Osteoblast (primary cell): Measurements from ENCODE around the gene PAPOLA. TPM values are rescaled to one million over a fixed set of nuclear protein-coding genes. Genes with fewer than 3 reads are reported as not detected.
A peak's percentile ranks its signal among the peaks of the same experiment; 100 is the strongest.

Source experiments
- DNase-seq: peaks from one replicate; pipeline ENCODE4 v3.0.0; 2011; ENCODE audit warnings: low spot score, mixed read lengths; ENCODE audit not compliant: insufficient read length; ENCODE audit errors: missing footprints
- H2AFZ ChIP-seq: 2 replicates; pipeline ENCODE4 v1.6.0; 2011; ENCODE audit warnings: mild to moderate bottlenecking, low read length
- H3K27ac ChIP-seq: 2 replicates; pipeline ENCODE4 v1.5.1; 2011; ENCODE audit warnings: mild to moderate bottlenecking, low read depth, low read length, moderate library complexity
- H3K27me3 ChIP-seq: 2 replicates; pipeline ENCODE4 v1.6.0; 2012; ENCODE audit warnings: mild to moderate bottlenecking, control low read depth, inconsistent platforms, low read length, moderate library complexity; ENCODE audit not compliant: insufficient read depth
- H3K36me3 ChIP-seq: 2 replicates; pipeline ENCODE4 v1.5.1; 2011; ENCODE audit warnings: mild to moderate bottlenecking, low read length, control low read depth, moderate library complexity; ENCODE audit not compliant: insufficient read depth
- H3K4me1 ChIP-seq: 2 replicates; pipeline ENCODE4 v1.5.1; 2011; ENCODE audit warnings: mild to moderate bottlenecking, low read length, control low read depth, moderate library complexity; ENCODE audit not compliant: insufficient read depth
- H3K4me2 ChIP-seq: 2 replicates; pipeline ENCODE4 v1.6.0; 2011; ENCODE audit warnings: mild to moderate bottlenecking, low read length; ENCODE audit not compliant: insufficient read depth
- H3K4me3 ChIP-seq: fragments of 200-600 bp; sonication (generic); 3 replicates; pipeline ENCODE4 v1.5.1; 2012; ENCODE audit warnings: mild to moderate bottlenecking, low read length, inconsistent platforms; ENCODE audit not compliant: insufficient read depth
- H3K79me2 ChIP-seq: 2 replicates; pipeline ENCODE4 v1.6.0; 2012; ENCODE audit warnings: mild to moderate bottlenecking, low read length, control low read depth, inconsistent platforms; ENCODE audit not compliant: insufficient read depth
- H3K9me3 ChIP-seq: 2 replicates; pipeline ENCODE4 v1.5.1; 2011; ENCODE audit warnings: low read depth, low read length, control low read depth
- H4K20me1 ChIP-seq: 2 replicates; pipeline ENCODE4 v1.6.0; 2012; ENCODE audit warnings: mild to moderate bottlenecking, low read length, control low read depth; ENCODE audit not compliant: insufficient read depth
- CTCF ChIP-seq: IDR thresholded peaks from 2 replicates; pipeline ENCODE4 v1.5.1; 2011; ENCODE audit warnings: mild to moderate bottlenecking, low read depth, low read length, moderate library complexity; ENCODE audit errors: extremely low read depth
- total RNA-seq: library from RNA; depleted of rRNA; stranded (reverse); fragments of >200 nt; gene quantifications from 2 replicates; pipeline ENCODE4 v1.2.3, GENCODE V29; 2012

PAPOLA gene
- total RNA-seq, 1 donor = 106 TPM

- DNase-seq = peak; percentile 14
- Histone ChIP-seq H4K20me1 (no peaks in the 10 kb centered on the region), H3K27ac (no peak overlapping the region), H3K27me3 (peaks cover 6% of the 10 kb centered on the region), H3K4me2 (no peak overlapping the region), H3K79me2 (no peaks in the 10 kb centered on the region), H3K4me1 (no peaks in the 10 kb centered on the region), H3K36me3 (no peaks in the 10 kb centered on the region), H3K4me3 (no peak overlapping the region), H3K9me3 (no peaks in the 10 kb centered on the region), H2AFZ (no peak overlapping the region)
- TF ChIP-seq CTCF = no peak
Measured at GRCh38 chr14:96494331-96494730, 7.9 kb upstream of the PAPOLA start.

GRCh38 chr14:96497087-96497486 is 5.1 kb upstream of the PAPOLA start:
- Histone ChIP-seq H3K4me2 (no peak overlapping the region), H2AFZ (no peak overlapping the region), H3K9me3 (no peaks in the 10 kb centered on the region), H4K20me1 (no peaks in the 10 kb centered on the region), H3K4me1 (peaks cover 3% of the 10 kb centered on the region), H3K27me3 (peaks cover 3% of the 10 kb centered on the region), H3K79me2 (no peaks in the 10 kb centered on the region), H3K36me3 (no peaks in the 10 kb centered on the region), H3K27ac (no peak overlapping the region), H3K4me3 (no peak overlapping the region)
- no peak for TF ChIP-seq CTCF
- DNase-seq = no peak

- Histone ChIP-seq H3K27ac (no peak overlapping the region), H2AFZ (no peak overlapping the region), H3K4me2 (no peak overlapping the region), H3K27me3 (peaks cover 3% of the 10 kb centered on the region), H3K79me2 (peaks cover 4% of the 10 kb centered on the region), H3K4me1 (peaks cover 3% of the 10 kb centered on the region), H3K4me3 (no peak overlapping the region), H4K20me1 (no peaks in the 10 kb centered on the region), H3K36me3 (no peaks in the 10 kb centered on the region), H3K9me3 (no peaks in the 10 kb centered on the region)
- DNase-seq = no peak
- TF ChIP-seq CTCF = no peak
Measured at GRCh38 chr14:96497586-96497985, 4.6 kb upstream of the PAPOLA start.

- TF ChIP-seq CTCF = no peak
- DNase-seq = peak; percentile 38
- Histone ChIP-seq H4K20me1 (peaks cover 32% of the 10 kb centered on the region), H2AFZ (peak overlapping the region; percentile 97), H3K79me2 (peaks cover 41% of the 10 kb centered on the region), H3K9me3 (no peaks in the 10 kb centered on the region), H3K4me2 (peak overlapping the region; percentile 91), H3K36me3 (no peaks in the 10 kb centered on the region), H3K4me1 (peaks cover 12% of the 10 kb centered on the region), H3K27me3 (no peaks in the 10 kb centered on the region), H3K27ac (peak overlapping the region; percentile 92), H3K4me3 (peak overlapping the region; percentile 96)
Measured at GRCh38 chr14:96501217-96501739, 904 bp upstream of the PAPOLA start.
